Parathyroid adenoma (tissue), 2 donors: Measurements from ENCODE around the gene MAK.
"Not testable (repeated sequence)": the region's sequence is repeated elsewhere in the genome, so short reads cannot be mapped to it uniquely, and the experiment has no call there.

Experiments
- H2AFZ ChIP-seq: fragments of 300-600 bp; sonication (generic); one replicate; pipeline ENCODE4 v1.7.0; 2017; ENCODE audit warnings: antibody characterized with exemption, mild to moderate bottlenecking
- H3K27ac ChIP-seq: fragments of 300-600 bp; sonication (generic); one replicate; pipeline ENCODE4 v1.7.0; 2017
- H3K27me3 ChIP-seq: fragments of 300-600 bp; sonication (generic); one replicate; pipeline ENCODE4 v1.7.0; 2017; ENCODE audit warnings: low read length; ENCODE audit not compliant: control insufficient read depth, insufficient read depth
- H3K36me3 ChIP-seq: fragments of 300-600 bp; sonication (generic); one replicate; pipeline ENCODE4 v1.7.0; 2017; ENCODE audit warnings: low read length; ENCODE audit not compliant: control insufficient read depth, insufficient read depth
- H3K4me1 ChIP-seq: fragments of 300-600 bp; sonication (generic); one replicate; pipeline ENCODE4 v1.7.0; 2017; ENCODE audit warnings: control low read depth
- H3K4me2 ChIP-seq: fragments of 300-600 bp; sonication (generic); one replicate; pipeline ENCODE4 v1.7.0; 2017; ENCODE audit warnings: low read length
- H3K4me3 ChIP-seq: fragments of 300-600 bp; sonication (generic); one replicate; pipeline ENCODE4 v1.7.0; 2017; ENCODE audit warnings: low read depth, low read length
- H3K79me2 ChIP-seq: fragments of 300-600 bp; sonication (generic); one replicate; pipeline ENCODE4 v1.7.0; 2017; ENCODE audit warnings: control low read depth
- H3K9ac ChIP-seq: fragments of 300-600 bp; sonication (generic); one replicate; pipeline ENCODE4 v1.7.0; 2017; ENCODE audit warnings: mild to moderate bottlenecking
- H3K9me3 ChIP-seq: fragments of 300-600 bp; sonication (generic); one replicate; pipeline ENCODE4 v1.7.0; 2017; ENCODE audit warnings: low read length; ENCODE audit not compliant: control insufficient read depth
- TF ChIP-seq, protein P1 (sequence below): fragments of 300-600 bp; sonication (generic); IDR thresholded peaks from one replicate; pipeline ENCODE4 v1.7.0; 2017; ENCODE audit warnings: antibody characterized with exemption, mild to moderate bottlenecking
- donor health status: primary hyperparathyroidism.

MAK gene

DNA sequence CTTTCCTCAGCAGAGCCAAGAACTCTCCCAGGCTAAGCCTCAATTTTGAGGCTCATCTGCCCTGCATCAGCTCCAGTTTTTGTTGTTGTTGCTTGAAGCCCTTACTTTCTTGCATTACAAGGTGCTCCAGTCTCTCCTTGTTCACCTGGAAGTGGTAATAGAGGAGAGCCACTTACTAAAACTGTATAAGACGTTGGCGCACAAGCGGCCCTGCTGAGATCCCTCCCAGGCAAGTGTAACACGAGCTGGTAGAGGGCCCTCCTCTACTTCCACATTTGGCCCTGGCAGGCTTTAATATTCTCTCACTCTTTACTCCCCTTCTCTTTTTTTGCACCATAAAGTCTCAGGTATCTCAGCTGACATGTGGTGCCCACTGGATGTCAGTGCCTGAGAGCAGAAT, 24.0 kb upstream of the MAK start:
- H3K9ac ChIP-seq: no peak overlapping the region
- TF ChIP-seq, protein P1, sequence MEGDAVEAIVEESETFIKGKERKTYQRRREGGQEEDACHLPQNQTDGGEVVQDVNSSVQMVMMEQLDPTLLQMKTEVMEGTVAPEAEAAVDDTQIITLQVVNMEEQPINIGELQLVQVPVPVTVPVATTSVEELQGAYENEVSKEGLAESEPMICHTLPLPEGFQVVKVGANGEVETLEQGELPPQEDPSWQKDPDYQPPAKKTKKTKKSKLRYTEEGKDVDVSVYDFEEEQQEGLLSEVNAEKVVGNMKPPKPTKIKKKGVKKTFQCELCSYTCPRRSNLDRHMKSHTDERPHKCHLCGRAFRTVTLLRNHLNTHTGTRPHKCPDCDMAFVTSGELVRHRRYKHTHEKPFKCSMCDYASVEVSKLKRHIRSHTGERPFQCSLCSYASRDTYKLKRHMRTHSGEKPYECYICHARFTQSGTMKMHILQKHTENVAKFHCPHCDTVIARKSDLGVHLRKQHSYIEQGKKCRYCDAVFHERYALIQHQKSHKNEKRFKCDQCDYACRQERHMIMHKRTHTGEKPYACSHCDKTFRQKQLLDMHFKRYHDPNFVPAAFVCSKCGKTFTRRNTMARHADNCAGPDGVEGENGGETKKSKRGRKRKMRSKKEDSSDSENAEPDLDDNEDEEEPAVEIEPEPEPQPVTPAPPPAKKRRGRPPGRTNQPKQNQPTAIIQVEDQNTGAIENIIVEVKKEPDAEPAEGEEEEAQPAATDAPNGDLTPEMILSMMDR: no peak
- H3K9me3 ChIP-seq: no peaks in the 10 kb centered on the region
- H3K27ac ChIP-seq: peak overlapping the region; percentile 85
- no peaks in the 10 kb centered on the region for H3K36me3 ChIP-seq
- no peak overlapping the region for H3K4me3 ChIP-seq
- H3K27me3 ChIP-seq: no peaks in the 10 kb centered on the region
- no peak overlapping the region for H3K4me2 ChIP-seq
- no peaks in the 10 kb centered on the region for H3K79me2 ChIP-seq
- peak overlapping the region; percentile 74 for H2AFZ ChIP-seq
- H3K4me1 ChIP-seq: peaks cover 47% of the 10 kb centered on the region

DNA sequence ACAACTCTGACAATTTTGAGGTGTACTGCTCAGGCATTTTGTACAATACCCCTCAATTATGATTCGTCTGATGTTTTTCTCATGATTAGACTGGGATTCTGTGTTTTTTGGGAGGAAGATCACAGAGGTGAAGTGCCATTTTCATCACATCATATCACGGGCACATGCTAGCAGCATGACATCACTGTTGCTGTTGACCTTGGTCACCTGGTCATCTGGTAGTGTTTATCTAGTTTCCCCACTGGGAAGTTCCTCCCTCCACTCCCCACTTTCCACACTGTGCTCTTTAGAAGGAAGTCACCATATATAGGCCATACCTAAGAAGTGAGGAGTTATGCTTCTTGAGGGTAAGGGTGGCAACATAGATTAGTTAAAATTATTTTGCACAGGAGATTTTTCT, 22.7 kb upstream of the MAK start:
- H3K27me3 ChIP-seq: no peaks in the 10 kb centered on the region
- no peak overlapping the region for H3K9ac ChIP-seq
- H3K4me1 ChIP-seq: peaks cover 59% of the 10 kb centered on the region
- no peak overlapping the region for H3K4me2 ChIP-seq
- H3K36me3 ChIP-seq: no peaks in the 10 kb centered on the region
- no peaks in the 10 kb centered on the region for H3K9me3 ChIP-seq
- no peaks in the 10 kb centered on the region for H3K79me2 ChIP-seq
- no peak overlapping the region for H2AFZ ChIP-seq
- TF ChIP-seq, protein P1: no peak
- H3K4me3 ChIP-seq: no peak overlapping the region
- peak overlapping the region; percentile 85 for H3K27ac ChIP-seq

DNA sequence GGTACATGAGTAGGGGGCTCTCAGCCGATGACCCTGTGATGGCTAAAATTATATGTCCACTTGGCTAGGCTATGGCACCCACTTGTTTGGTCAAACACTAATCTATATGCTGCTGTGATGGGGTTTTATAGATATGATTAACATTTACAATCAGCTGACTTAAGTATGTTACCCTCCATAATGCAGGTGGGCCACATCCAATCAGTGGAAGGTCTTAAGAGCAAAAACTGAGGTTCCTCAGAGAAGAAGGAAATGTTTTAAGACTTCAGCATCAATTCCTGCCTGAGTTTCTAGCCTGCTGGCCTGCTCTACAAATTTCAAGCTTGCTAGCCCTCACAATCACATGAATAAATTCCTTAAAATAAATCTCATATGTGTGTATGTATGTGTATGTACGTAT, 18.9 kb upstream of the MAK start:
- Histone ChIP-seq H3K4me3 (no peak overlapping the region), H3K79me2 (no peaks in the 10 kb centered on the region), H3K36me3 (peaks cover 6% of the 10 kb centered on the region), H3K9ac (no peak overlapping the region), H3K27ac (peak overlapping the region; percentile 100), H3K9me3 (no peaks in the 10 kb centered on the region), H3K27me3 (no peaks in the 10 kb centered on the region), H3K4me2 (no peak overlapping the region), H3K4me1 (peaks cover 69% of the 10 kb centered on the region), H2AFZ (no peak overlapping the region)
- TF ChIP-seq, protein P1: no peak

DNA sequence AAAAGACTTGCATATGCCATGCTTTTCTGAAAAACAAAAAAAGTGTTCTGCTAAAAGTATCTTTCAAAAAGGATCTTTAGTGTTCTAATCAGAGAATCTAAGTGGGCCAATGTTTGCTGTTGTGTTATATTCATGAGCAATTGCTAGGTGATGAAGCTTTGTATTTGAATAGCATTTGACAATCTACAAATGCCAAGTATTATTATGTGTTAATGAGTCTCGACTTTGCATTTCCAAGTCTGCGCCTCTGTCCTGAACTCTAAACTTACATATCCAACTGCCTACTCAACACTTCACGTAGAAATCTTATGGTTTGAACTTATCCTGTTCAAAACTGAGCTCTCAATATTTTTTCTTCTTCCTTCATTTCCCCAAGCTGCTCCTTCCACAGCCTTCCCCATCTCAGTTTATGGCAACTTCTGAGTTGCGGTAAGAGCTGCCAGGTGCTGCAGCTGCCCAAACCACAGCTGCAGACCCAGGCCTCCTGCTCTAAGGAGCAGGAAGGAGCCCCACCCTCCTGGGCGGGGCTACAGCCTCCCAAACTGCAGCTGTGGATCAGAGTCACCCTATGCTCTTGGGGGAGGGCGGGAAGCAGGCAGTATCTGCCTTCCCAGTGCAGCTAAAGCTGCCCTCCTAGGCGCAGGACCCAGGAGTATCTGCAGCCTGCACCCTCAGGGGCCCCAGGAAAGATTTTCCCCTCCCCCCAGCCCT, 16.7 kb upstream of the MAK start:
- H3K27me3 ChIP-seq: no peaks in the 10 kb centered on the region
- peaks cover 6% of the 10 kb centered on the region for H3K36me3 ChIP-seq
- H3K9me3 ChIP-seq: no peaks in the 10 kb centered on the region
- H3K4me2 ChIP-seq: peak overlapping the region; percentile 34
- H3K27ac ChIP-seq: peak overlapping the region; percentile 100
- no peak overlapping the region for H3K9ac ChIP-seq
- H3K79me2 ChIP-seq: no peaks in the 10 kb centered on the region
- H3K4me3 ChIP-seq: peak overlapping the region; percentile 25
- peak overlapping the region; percentile 53 for H2AFZ ChIP-seq
- peaks cover 61% of the 10 kb centered on the region for H3K4me1 ChIP-seq
- TF ChIP-seq, protein P1: no peak

DNA sequence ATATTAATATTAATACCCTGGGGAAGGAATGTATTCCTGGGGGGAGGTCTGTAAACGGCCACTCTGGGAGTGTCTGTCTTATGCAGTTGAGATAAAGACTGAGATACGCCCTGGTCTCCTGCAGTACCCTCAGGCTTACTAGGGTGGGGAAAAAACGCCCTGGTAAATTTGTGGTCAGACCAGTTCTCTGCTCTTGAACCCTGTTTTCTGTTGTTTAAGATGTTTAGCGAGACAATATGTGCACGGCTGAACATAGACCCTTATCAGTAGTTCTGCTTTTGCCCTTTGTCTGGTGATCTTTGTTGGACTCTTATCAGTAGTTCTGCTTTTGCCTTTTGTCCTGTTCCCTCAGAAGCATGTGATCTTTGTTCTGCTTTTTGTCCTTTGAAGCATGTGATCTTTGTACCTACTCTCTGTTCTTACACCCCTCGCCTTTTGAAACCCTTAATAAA, 15.5 kb upstream of the MAK start:
- H3K4me2 ChIP-seq, H3K9ac ChIP-seq, H3K27me3 ChIP-seq, H3K36me3 ChIP-seq, H2AFZ ChIP-seq, H3K9me3 ChIP-seq, H3K79me2 ChIP-seq: not testable (repeated sequence)
- Histone ChIP-seq H3K4me1 (peaks cover 56% of the 10 kb centered on the region), H3K4me3 (peak overlapping the region; percentile 25), H3K27ac (peak overlapping the region; percentile 100)
